Astrocyte (in vitro differentiated cells and primary cell): Measurements from ENCODE around the gene CIDEC. TPM values are rescaled to one million over a fixed set of nuclear protein-coding genes. Genes with fewer than 3 reads are reported as not detected.

Experiments
- DNase-seq: peaks from one replicate; pipeline ENCODE4 v3.0.0-alpha.2; 2010; ENCODE audit warnings: low read depth
- FAIRE-seq: peaks from 2 replicates; lab custom pipeline; 2011; peaks lifted over from hg19 to GRCh38; lab: Jason Lieb, UNC
- H2AFZ ChIP-seq: 2 replicates; pipeline ENCODE4 v1.6.0; 2012; ENCODE audit warnings: low read depth, low read length, inconsistent platforms
- H3K27ac ChIP-seq: 2 replicates; pipeline ENCODE4 v1.5.1; 2011; ENCODE audit warnings: low read depth, low read length, inconsistent platforms
- H3K27me3 ChIP-seq: 2 replicates; pipeline ENCODE4 v1.6.0; 2011; ENCODE audit warnings: low read length, inconsistent platforms; ENCODE audit not compliant: insufficient read depth
- H3K36me3 ChIP-seq: 2 replicates; pipeline ENCODE4 v1.5.1; 2011; ENCODE audit warnings: low read length, inconsistent platforms; ENCODE audit not compliant: insufficient read depth
- H3K4me1 ChIP-seq: 2 replicates; pipeline ENCODE4 v1.5.1; 2011; ENCODE audit warnings: low read length, inconsistent platforms; ENCODE audit not compliant: insufficient read depth
- H3K4me2 ChIP-seq: 2 replicates; pipeline ENCODE4 v1.6.0; 2012; ENCODE audit warnings: low read length, inconsistent platforms
- H3K4me3 ChIP-seq: 2 replicates; pipeline ENCODE4 v1.5.1; 2011; ENCODE audit warnings: low read depth, mild to moderate bottlenecking, low read length, inconsistent platforms; ENCODE audit not compliant: insufficient read depth
- H3K79me2 ChIP-seq: 2 replicates; pipeline ENCODE4 v1.6.0; 2012; ENCODE audit warnings: mild to moderate bottlenecking, low read length, inconsistent platforms; ENCODE audit not compliant: insufficient read depth
- H3K9ac ChIP-seq: 2 replicates; pipeline ENCODE4 v1.6.0; 2012; ENCODE audit warnings: mild to moderate bottlenecking, low read length, inconsistent platforms
- H3K9me3 ChIP-seq: 2 replicates; pipeline ENCODE4 v1.5.1; 2012; ENCODE audit warnings: low read depth, mild to moderate bottlenecking, low read length, inconsistent platforms; ENCODE audit not compliant: insufficient read depth
- H4K20me1 ChIP-seq: 2 replicates; pipeline ENCODE4 v1.6.0; 2012; ENCODE audit warnings: low read length, inconsistent platforms; ENCODE audit not compliant: insufficient read depth
- H3K27ac Mint-ChIP-seq: one replicate; pipeline ENCODE4 v1.8.0; 2021; ENCODE audit warnings: mild to moderate bottlenecking, mixed read lengths; ENCODE audit not compliant: unreplicated experiment
- H3K27me3 Mint-ChIP-seq: one replicate; pipeline ENCODE4 v1.8.0; 2021; ENCODE audit warnings: low read depth, mixed read lengths; ENCODE audit not compliant: unreplicated experiment
- H3K36me3 Mint-ChIP-seq: one replicate; pipeline ENCODE4 v1.8.0; 2021; ENCODE audit warnings: low read depth, mixed read lengths; ENCODE audit not compliant: unreplicated experiment
- H3K4me1 Mint-ChIP-seq: one replicate; pipeline ENCODE4 v1.8.0; 2021; ENCODE audit warnings: low read depth, mixed read lengths; ENCODE audit not compliant: unreplicated experiment
- H3K4me3 Mint-ChIP-seq: one replicate; pipeline ENCODE4 v1.8.0; 2021; ENCODE audit warnings: mild to moderate bottlenecking, moderate library complexity, mixed read lengths; ENCODE audit not compliant: unreplicated experiment
- H3K9me3 Mint-ChIP-seq: one replicate; pipeline ENCODE4 v1.8.0; 2021; ENCODE audit warnings: mild to moderate bottlenecking, mixed read lengths; ENCODE audit not compliant: unreplicated experiment
- EZH2 ChIP-seq: IDR thresholded peaks from 2 replicates; pipeline ENCODE4 v1.6.1; 2012; ENCODE audit warnings: mild to moderate bottlenecking, low read length, inconsistent platforms; ENCODE audit not compliant: insufficient read depth
- total RNA-seq: library from RNA; stranded (reverse); gene quantifications from 2 replicates; pipeline ENCODE4 v1.2.1, GENCODE V29; 2021
- TF ChIP-seq, protein P1 (sequence below): IDR thresholded peaks from 2 replicates; pipeline ENCODE4 v1.5.1; 2011; ENCODE audit warnings: low read depth, mild to moderate bottlenecking, inconsistent platforms, low read length, moderate library complexity; ENCODE audit not compliant: insufficient read depth

The CIDEC gene
- total RNA-seq, 1 donor from 2014 or later: not detected

DNA sequence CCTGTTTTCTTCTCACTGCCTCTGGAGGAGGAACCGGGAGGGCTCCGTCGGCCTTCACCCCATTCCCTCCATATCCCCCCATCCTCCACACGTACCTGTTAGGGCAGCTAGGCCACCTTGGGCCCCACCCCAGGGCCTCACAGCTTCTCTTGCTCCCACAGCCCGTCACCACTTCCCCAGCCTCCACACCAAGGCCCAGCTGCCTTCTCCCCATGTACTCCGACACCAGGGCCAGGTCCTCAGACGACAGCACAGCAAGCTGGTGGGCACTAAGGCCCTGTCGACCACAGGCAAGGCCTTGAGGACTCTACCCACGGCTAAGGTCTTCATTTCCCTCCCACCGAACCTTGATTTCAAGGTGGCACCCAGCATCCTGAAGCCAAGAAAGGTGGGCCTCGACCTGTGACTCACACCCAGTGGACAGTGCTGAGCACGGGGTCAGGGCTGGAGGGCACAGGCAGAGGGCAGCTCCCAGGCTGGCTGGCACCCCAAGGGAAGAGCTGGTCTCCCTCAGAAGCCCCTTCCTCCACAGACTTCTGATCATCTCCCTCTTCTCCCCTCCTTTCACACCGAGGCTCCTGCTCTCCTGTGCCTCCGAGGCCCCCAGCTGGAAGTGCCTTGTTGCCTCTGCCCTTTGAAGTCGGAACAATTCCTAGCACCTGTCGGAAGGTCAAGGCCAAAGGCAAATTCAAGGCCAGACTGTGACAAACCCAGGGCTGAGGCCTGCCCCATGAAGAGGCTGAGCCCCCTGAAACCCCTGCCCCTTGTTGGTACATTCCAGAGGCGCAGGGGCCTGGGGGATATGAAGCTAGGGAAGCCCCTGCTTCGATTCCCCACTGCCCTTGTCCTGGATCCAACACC is 45.3 kb downstream of the CIDEC start:
- DNase-seq (no peak), FAIRE-seq (no peak)
- Histone ChIP-seq H4K20me1 (no peaks in the 10 kb centered on the region), H3K79me2 (no peaks in the 10 kb centered on the region), H3K9ac (no peak overlapping the region), H3K4me3 (no peak overlapping the region), H3K27me3 (no peaks in the 10 kb centered on the region), H3K36me3 (no peaks in the 10 kb centered on the region), H3K27ac (no peak overlapping the region), H3K4me2 (no peak overlapping the region), H2AFZ (no peak overlapping the region), H3K4me1 (no peaks in the 10 kb centered on the region), H3K9me3 (no peaks in the 10 kb centered on the region)
- Mint-ChIP-seq H3K27ac (no peak overlapping the region), H3K27me3 (no peaks in the 10 kb centered on the region), H3K9me3 (no peaks in the 10 kb centered on the region), H3K36me3 (peaks cover 33% of the 10 kb centered on the region), H3K4me1 (peaks cover 2% of the 10 kb centered on the region), H3K4me3 (no peak overlapping the region)
- TF ChIP-seq, protein P1, sequence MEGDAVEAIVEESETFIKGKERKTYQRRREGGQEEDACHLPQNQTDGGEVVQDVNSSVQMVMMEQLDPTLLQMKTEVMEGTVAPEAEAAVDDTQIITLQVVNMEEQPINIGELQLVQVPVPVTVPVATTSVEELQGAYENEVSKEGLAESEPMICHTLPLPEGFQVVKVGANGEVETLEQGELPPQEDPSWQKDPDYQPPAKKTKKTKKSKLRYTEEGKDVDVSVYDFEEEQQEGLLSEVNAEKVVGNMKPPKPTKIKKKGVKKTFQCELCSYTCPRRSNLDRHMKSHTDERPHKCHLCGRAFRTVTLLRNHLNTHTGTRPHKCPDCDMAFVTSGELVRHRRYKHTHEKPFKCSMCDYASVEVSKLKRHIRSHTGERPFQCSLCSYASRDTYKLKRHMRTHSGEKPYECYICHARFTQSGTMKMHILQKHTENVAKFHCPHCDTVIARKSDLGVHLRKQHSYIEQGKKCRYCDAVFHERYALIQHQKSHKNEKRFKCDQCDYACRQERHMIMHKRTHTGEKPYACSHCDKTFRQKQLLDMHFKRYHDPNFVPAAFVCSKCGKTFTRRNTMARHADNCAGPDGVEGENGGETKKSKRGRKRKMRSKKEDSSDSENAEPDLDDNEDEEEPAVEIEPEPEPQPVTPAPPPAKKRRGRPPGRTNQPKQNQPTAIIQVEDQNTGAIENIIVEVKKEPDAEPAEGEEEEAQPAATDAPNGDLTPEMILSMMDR: no peak
- TF ChIP-seq EZH2: no peak

DNA sequence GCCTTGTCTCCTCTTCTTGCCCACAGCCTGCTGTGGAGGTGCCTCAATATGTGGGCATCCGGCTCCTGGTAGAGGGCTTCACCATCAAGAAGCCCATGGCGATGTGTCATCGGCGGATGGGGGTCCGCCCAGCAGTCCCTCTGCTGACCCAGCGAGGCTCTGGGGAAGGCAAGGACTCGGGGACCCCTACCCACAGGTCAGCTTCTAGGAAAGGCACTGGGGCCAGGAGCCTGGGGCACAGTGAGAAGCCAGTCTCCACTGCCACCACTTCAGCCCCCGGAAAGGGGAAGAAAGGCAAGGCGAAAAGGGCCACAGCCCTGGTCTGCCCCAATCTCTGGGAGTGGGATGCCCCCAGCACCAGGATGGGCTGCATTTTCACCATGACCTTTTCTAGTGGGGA is 47.0 kb downstream of the CIDEC start:
- Histone ChIP-seq H3K9me3 (no peaks in the 10 kb centered on the region), H3K4me1 (no peaks in the 10 kb centered on the region), H3K36me3 (no peaks in the 10 kb centered on the region), H3K79me2 (no peaks in the 10 kb centered on the region), H3K4me2 (no peak overlapping the region), H2AFZ (no peak overlapping the region), H4K20me1 (no peaks in the 10 kb centered on the region), H3K27me3 (no peaks in the 10 kb centered on the region), H3K9ac (no peak overlapping the region), H3K27ac (no peak overlapping the region), H3K4me3 (no peak overlapping the region)
- peaks cover 38% of the 10 kb centered on the region for H3K36me3 Mint-ChIP-seq
- H3K4me1 Mint-ChIP-seq: peaks cover 2% of the 10 kb centered on the region
- TF ChIP-seq, protein P1: no peak
- no peak for TF ChIP-seq EZH2
- DNase-seq (no peak), FAIRE-seq (no peak)
- H3K4me3 Mint-ChIP-seq: no peak overlapping the region
- H3K27me3 Mint-ChIP-seq: no peaks in the 10 kb centered on the region
- no peaks in the 10 kb centered on the region for H3K9me3 Mint-ChIP-seq
- no peak overlapping the region for H3K27ac Mint-ChIP-seq

DNA sequence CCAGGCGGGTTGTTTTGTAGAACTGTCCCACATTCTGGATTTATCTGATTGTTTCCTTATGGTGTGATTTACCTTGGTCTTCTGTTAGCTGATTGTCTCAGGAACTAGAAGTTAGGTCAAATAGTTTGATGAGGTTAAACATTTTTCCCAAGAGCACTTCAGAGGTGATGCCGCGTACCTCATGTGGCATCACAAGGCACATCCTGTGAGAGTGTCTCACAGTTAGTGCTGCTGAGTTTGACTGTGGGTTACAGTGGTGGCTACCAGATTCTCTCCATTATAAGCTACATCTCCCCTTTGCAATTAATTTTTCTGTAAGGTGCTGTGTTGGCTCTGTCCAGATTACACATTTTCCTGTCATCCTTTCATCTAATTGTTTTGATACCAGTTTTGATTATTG is 48.8 kb downstream of the CIDEC start:
- Histone ChIP-seq H3K4me2 (no peak overlapping the region), H3K9me3 (no peaks in the 10 kb centered on the region), H3K4me1 (no peaks in the 10 kb centered on the region), H3K27me3 (no peaks in the 10 kb centered on the region), H3K27ac (no peak overlapping the region), H4K20me1 (no peaks in the 10 kb centered on the region), H2AFZ (no peak overlapping the region), H3K36me3 (no peaks in the 10 kb centered on the region), H3K9ac (no peak overlapping the region), H3K79me2 (no peaks in the 10 kb centered on the region), H3K4me3 (no peak overlapping the region)
- Mint-ChIP-seq H3K9me3 (no peaks in the 10 kb centered on the region), H3K4me1 (no peaks in the 10 kb centered on the region), H3K36me3 (peaks cover 35% of the 10 kb centered on the region), H3K27me3 (no peaks in the 10 kb centered on the region), H3K27ac (no peak overlapping the region), H3K4me3 (no peak overlapping the region)
- no peak for DNase-seq
- no peak for FAIRE-seq
- no peak for TF ChIP-seq EZH2
- TF ChIP-seq, protein P1: no peak
